Measurements from ENCODE around the gene CEP250.

DNA sequence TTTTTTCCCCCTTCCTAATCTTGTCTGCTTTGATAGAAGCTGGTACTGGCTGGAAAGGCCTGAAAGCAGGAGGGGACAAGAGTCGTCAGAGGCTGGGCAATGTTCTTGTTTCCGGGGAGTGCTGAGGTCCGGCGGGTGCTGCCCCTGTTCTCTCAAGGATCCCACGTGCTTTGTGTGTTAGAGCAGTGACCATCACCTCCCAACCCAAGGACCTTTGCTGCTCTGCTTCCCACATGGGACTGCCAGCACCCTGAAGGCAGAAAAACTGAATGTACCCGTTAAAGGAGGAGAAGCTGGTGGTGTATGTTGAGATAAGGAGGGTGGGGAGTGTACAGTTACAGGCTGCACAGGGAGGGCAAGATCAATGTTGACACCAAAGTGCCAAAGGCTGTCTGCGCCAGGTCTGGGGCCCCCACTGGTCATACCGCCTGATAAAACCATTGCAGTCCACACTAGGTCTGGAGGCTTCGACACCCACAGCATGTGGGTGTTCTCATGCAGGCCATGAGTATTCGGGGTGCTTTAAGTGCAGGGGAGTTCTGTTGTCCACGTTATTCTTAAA is 59.1 kb downstream of the CEP250 start:
- TF ChIP-seq, protein P1, sequence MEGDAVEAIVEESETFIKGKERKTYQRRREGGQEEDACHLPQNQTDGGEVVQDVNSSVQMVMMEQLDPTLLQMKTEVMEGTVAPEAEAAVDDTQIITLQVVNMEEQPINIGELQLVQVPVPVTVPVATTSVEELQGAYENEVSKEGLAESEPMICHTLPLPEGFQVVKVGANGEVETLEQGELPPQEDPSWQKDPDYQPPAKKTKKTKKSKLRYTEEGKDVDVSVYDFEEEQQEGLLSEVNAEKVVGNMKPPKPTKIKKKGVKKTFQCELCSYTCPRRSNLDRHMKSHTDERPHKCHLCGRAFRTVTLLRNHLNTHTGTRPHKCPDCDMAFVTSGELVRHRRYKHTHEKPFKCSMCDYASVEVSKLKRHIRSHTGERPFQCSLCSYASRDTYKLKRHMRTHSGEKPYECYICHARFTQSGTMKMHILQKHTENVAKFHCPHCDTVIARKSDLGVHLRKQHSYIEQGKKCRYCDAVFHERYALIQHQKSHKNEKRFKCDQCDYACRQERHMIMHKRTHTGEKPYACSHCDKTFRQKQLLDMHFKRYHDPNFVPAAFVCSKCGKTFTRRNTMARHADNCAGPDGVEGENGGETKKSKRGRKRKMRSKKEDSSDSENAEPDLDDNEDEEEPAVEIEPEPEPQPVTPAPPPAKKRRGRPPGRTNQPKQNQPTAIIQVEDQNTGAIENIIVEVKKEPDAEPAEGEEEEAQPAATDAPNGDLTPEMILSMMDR (IDR thresholded peaks at IDR 0.05): no peak
- TF ChIP-seq EZH2 (IDR thresholded peaks at IDR 0.05): no peak

All from neural progenitor cell (in vitro differentiated cells).